Posterior cingulate gyrus (tissue), 11 donors: ENCODE data around the gene PDK3.

Experiments used
- DNase-seq, 10 donors: peaks; one replicate each; pipeline versions ENCODE4 v3.0.0 to v3.0.0-alpha.2; 2020 to 2021; ENCODE audit warnings: mixed read lengths in 3 of 10
- intact Hi-C: fragments of 100-400 bp; cut with DNase I; formaldehyde crosslinking; loops from one replicate; pipeline ENCODE4 v1.15.1; 2023

The PDK3 gene

DNA sequence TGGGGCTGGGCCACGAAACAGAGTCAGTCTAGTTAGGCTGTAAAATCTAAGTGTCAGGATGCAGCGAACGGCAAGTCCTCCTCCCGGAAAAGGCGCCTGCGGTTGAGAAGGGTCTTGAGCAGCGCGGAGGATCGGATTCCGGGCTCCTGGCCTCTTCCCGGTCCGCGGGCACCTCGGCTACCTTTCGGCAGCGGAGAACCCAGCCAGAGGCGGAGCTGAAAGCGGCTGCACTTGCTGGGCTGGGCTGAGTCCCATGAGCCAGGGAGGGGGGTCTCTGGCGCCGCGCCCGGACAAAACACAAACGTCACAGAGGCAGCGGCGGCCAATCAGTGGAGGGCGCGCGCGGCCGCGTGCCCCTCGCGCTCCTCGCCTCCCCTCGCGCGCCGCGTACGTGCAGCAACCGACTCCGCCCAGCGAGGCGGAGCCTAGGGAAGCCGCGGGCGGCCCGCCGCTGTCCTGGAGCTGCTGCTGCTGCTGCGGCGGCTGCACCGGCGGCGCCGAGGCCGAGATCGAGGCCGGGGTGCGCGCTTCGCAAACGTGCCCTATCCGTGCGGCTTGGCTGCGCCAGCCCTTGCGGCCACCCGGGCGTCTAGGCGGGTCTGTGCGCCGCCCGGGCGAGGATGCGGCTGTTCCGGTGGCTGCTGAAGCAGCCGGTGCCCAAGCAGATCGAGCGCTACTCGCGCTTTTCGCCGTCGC is at the start of gene PDK3:
Gene PDK3 (plus strand): TSS at position 451 of the 696 bp plus-strand sequence. CDS start 170 bp downstream, at position 621.
- peak; percentile 75 to 98 (median 86) for DNase-seq
- intact Hi-C loops = no loop called here

DNA sequence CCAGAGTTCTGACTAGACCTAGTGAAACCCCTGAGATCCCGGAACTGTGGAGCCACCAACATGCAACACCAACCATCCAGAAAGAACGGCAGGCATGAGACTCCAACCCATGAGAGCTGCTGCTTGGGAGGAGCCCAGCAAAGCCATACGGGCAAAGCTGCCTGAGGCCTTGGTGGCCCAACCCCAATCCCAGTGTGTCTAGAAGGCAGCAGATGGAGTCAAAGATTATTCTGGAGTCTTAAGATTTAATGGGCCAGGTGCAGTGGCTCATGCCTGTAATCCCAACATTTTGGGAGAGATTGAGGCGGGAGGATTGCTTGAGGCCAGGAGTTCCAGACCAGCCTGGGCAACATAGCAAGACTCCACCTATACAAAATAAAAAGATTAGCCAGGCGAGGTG is 49.2 kb upstream of the PDK3 start:
- peak in 1 of 10 donors; percentile 43 for DNase-seq
- intact Hi-C loops = no loop called here

DNA sequence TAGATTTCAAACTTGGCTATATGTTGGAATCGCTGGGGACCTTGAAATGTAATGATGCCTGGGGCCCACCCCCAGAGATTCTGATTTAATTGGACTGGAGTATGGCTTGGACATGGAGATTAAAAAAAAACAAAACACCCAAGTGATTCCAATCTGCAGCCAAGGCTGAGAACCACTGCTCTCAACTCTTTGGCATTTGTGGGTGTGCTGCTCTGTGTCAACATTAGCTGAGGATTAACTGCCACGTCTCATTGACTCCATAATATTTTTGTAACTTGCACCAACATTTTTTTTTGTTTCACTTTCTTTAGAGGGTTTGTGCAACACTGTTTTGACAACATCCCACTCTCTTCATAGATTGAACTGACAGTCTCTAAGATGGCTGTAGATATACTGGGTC is 41.1 kb upstream of the PDK3 start:
- DNase-seq = no peak
- intact Hi-C loops = no loop called here

DNA sequence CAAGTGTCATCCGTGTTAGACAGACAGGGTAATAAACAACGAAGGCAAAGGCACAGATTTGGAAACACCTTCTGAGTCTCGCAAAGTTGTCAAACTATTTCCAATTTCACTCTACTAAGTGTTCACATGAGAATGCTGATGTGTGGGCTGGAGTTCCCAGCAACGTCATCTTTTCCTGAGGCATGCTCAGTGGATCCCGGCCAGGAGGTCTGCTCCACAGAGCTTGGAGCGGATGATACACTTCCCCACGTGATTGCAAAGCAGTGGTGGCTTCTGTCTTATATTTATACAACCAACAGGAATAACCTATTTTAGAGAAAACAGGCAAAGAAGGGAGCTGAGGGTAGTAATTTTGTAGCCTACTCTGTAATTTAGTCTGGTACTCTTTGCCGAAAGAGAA is 40.1 kb upstream of the PDK3 start:
- intact Hi-C loops = no loop called here
- DNase-seq = peak in 1 of 10 donors; percentile 16

DNA sequence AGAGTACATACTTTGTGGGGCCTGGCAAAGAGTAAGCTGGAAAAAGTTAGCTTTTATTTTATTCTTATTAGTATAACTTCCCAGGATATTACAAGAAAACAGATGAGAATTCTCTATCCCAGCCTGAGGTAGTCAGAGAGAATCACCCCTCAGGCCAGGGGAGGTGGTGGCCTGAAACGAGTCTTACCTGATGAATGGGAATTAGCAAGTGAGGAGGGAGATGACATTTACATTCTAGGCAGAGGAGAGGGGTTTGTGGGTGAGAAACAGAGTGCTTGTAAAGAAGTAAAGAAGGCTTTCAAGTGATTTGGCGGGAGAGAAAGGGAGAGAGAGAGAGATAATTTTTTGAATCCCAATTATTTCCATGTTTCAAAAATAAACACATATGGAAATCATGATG is 39.3 kb upstream of the PDK3 start:
- intact Hi-C loops = no loop called here
- no peak for DNase-seq

DNA sequence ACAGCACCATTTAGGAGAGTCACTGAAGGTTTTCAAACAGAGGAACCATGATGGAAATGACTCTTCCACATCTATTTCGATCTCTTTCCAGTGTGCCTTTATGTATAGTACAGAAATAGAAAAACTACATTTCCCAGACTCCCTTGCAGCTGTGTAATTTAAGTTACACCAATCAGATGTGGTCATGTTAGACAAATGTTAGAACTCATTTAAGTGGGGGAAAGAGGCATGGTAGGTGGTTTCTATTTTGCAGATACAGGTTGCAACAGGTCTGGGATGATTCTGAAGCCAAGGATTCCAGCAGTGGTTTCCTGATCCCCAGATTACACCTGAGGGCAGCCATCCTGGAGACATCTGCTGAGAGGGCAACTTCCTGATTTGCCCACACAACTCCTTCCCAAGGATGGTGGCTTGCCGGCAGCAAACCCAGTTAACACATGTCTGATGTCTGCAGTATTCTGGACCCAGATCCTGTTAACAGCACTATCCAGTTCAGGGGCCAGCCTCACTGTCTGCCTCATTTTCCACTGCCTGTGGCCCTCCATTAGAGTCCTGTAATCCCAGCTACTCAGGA is 38.7 kb upstream of the PDK3 start:
- intact Hi-C loops = no loop called here
- DNase-seq = no peak

DNA sequence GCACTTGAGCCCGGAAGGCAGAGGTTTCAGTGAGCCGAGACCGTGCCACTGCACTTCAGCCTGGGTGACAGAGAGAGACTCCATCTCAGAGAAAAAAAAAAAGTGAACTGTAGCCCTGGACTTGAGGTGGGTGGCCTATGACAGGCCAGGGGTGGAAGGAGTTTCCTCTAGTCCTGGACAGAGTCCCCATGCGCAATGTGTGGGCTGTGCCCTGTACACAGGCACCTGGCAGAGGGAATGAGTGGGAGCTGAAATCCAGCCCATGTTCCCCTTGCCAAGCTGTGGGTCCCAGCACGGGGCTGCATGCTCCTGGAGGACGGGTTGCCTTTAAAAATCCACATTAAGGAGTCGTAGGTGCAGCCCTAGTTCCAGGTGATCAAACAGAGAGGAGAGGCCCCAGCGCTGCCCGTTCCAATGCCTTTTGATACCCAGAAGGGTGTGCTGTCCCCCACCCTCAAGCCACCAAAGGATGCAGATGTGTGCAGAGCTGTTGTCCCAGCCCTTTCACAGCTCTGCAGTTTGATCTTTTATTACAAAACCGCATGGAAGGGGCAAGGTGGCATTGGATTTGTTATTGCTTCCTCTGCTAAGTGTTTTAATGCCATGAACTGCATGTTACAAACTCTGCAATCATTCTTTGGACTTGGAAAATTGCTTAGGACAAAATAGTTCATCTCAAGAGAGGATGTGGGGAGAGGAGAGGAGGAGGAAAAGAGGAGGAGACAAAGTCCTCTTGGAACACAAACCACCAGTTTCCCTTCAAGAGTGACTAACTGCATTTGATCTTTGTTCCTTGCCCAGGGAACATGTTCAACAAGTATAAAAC is 38.0 kb upstream of the PDK3 start:
- DNase-seq = no peak
- intact Hi-C loops = no loop called here

DNA sequence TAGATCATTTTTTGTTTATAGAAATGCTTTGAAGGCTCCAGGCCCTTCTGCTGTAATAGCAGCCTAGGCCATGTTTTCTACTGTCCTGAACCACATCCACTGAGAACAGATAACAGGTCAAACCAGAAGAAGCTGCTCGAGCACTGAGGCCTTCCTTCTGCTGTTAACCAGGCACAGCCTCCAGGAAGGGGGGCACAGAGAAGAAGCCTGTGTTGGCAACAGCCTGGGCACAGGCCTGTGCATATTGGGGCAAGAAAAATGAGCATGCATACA is 37.4 kb upstream of the PDK3 start:
- no peak for DNase-seq
- intact Hi-C loops = no loop called here

DNA sequence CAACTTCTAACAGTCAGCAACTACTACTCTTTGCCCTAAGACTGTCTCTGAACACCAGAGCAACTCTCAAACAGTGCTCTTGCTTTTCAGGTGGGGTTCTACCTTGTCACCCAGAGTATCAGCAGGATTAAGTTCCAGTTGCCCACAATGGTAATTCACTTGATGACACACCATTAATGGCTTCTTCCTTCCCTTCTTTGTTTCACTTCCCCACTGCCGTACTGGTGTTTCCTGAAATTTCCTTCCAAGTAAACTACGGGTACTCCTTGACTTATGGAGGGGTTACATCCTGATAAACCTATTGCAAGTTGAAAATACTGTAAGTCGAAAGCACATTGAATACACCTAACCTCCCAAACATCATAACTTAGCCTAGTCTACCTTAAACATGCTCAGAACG is 36.6 kb upstream of the PDK3 start:
- no peak for DNase-seq
- intact Hi-C loops = no loop called here

DNA sequence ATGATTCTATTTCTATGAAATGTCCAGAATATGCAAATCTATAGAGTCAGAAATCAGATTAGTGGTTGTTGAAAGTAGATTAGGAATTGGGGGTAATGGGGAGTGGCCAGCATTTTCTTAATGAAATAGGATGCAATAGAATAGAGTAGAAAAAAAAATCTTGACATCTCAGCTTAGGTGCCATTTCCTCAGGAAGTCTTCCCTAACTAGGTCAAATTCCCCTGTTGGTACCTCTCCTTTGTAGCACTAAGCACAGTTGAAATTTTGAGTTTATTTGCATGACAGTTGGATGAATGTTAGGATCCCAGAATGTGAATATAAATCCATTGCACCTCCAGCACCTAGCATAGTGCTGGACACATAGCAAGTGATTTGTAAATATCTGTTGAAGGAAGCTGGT is 30.0 kb upstream of the PDK3 start:
- intact Hi-C loops = no loop called here
- no peak for DNase-seq

DNA sequence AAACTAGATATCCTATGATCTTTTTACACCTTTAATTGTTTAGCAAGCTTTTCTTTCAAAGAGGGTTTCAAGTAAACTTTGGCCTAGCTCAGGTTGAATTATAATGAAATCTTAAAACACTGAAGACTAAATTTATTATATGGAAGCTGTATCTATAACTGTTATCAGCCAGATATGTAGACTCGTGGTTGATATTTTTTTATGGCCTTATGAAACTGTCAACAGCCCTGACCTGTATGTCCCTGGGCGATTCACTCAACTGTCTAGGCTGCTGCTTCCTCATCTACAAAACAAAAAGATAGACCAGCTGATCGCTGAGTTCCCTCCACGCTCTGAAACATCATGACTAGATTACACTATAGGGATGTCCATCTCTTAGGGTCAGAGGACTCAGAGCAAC is 21.2 kb upstream of the PDK3 start:
- DNase-seq = no peak
- intact Hi-C loops = no loop called here

DNA sequence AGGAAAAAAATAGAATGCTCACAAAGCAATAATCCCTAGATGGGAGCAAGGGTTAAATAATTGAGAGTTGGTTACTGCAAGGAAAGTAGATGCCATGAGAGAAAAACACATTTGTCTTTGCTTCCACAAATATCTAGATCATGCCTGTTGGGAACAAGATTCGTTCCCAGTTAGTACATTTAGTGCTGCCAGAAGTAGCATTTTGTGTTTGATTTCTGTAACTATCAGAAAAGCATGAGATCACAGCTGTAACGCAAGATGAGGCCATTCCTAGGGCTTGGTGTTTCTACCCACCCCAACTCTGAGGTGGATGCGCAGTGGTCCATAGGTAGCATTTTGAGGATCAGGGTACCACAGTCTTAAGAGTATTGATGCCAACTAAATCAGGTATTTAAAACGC is 20.4 kb upstream of the PDK3 start:
- no peak for DNase-seq
- intact Hi-C loops = no loop called here

DNA sequence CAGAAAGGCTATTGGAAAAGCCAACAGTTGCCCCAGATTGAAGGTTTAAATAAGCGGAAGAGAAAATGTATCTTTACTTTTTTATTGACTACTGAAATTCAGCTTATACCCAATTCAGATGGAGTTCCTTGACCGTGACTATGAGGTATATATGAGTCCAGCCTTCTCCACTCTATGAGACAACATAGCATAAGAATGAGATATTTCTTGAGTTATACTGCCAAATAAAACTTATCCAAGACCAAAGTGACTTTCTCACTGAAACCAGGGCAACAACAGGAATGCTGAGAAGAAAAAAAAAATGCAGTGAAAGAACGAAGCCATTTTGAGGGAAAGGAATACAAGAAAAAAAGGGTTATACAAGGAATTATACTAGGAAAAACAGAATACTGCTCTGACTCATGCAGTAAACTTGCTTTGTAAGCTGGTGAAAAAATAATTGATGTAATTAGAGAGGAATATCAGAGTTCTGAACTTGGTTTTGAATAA is 16.3 kb upstream of the PDK3 start:
- intact Hi-C loops = no loop called here
- DNase-seq = no peak

DNA sequence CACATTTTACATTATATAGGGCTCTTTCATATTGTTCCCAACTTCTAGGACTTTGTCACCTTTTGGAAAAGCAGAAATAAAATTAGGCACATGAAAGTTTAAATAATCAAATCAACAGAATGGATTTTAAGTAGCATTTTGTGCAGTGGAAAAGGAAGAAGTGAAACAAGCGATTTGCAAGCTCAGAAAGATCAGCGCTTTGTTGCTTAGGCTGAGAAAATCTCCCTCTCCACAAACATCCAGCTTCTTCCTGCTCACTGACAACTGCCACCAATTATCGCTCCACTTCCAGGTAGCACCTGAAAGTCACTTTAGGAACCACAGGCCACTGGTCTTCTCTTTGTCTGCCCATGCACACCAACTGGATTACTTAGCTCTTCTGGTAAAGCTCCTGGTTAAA is 2.0 kb upstream of the PDK3 start:
- intact Hi-C loops = no loop called here
- no peak for DNase-seq

DNA sequence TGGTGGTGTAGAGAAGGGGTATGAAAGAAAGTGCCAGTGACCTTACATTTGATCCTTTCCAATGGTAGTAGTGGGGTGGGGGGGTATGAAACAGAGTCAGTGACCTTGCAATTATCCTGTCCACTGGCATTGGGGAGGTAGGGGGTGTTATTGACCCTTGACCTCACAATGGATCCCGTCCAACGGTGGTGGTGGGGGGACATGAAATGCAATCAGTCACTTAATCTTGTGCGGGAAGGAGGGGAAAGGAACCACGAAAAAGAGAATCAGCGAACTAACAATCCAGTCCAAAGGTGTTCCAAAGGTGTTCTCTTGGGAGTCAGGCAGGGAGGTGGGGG is 619 bp upstream of the PDK3 start:
- intact Hi-C loops = no loop called here
- DNase-seq = no peak

DNA sequence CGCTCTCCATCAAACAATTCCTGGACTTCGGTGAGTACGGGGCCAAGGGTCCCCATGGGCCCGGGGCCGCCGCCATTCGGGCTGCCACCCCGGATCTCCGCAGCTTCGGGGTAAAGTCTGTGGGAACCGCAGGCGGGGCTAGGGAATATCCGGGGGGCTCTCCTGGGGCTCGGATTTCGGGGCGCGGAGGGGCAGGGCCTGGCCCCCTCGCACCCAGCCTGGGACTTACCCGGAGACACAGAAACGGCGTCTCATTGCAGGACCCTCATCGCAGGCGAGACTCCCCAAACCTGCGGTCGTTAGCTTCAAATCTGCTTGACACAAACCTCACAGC is 413 bp downstream of the PDK3 start:
- DNase-seq = peak in 2 of 10 donors; percentile 8 to 70
- intact Hi-C loops = no loop called here

DNA sequence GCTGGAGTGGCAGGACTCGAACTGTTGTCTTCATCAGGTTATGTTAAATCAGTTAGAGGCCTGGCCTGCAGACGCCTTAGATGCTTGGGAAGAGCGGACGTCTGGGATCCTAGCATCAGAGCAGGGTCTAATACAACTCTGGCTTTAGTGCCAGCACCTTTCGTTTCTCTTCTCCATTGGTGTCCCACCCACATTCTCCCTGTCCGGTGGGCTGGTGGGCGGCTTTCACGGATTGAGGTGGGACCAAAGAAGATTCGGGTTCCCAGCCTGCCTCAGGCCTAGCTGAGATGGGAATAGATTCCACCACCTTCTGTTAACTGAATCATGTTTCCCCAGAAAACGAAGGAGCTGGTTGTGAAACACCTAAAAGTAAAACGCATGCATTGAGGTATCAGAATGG is 939 bp downstream of the PDK3 start:
- intact Hi-C loops = no loop called here
- no peak for DNase-seq

DNA sequence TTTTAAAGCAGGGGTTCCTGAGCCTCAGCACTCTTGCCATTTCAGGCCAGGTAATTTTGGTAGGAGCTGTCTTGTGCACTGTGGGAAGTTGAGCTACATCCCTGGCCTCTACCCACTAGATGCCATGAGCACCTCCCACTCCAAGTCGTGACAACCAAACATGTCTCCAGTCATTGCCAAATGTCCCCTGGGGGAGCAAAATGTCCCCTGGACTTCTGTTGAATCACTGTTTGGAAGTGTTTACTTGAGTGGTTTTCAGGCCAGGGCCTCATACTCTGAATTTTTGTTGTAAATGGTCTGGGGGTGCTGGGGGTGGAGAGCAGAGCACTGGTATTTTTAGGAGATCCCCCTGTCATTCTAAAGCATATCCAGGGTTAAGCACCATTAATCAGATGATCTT is 3.2 kb downstream of the PDK3 start:
- intact Hi-C loops = no loop called here

DNA sequence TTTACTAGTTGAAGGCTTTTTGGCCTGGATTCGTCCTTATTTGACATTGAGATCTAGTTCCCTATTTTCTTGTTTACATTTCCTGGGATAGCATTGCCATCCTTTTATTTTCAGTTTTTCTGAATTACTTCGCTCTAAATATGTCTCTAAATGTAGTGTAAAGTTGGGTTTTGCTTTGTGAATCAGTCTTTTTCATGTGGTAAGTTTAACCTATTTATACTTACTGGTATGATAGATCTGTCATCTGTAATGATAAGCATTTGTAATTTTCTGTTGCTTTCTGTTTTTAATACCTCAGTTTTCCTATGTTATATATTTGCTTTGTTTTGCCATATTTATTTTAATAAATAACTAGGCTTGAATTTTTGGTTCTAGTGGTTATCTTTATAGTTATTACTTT is 6.7 kb downstream of the PDK3 start:
- no peak for DNase-seq
- intact Hi-C loops = no loop called here

More for the DNA sequence above, 3.2 kb downstream of the PDK3 start:
- no peak for DNase-seq

DNA sequence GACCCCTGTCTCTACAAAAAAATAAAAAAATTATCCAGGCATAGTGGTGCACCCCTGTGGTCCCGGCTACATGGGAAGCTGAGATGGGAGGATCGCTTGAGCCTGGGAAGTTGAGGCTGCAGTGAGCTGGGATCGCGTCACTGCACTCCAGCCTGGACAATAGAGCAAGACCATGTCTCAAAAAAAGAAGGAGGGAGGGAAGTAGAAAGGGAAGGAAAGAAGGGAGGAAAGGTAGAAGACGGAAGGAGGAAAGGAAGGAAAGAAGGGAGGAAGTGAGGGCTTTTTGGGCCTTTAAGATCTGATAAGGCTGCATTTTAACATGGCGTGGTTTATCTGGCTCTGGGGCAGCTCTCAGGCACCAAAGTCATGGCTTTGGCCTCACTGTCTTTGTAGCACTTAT is 10.4 kb downstream of the PDK3 start:
- intact Hi-C loops = no loop called here
- DNase-seq = no peak

DNA sequence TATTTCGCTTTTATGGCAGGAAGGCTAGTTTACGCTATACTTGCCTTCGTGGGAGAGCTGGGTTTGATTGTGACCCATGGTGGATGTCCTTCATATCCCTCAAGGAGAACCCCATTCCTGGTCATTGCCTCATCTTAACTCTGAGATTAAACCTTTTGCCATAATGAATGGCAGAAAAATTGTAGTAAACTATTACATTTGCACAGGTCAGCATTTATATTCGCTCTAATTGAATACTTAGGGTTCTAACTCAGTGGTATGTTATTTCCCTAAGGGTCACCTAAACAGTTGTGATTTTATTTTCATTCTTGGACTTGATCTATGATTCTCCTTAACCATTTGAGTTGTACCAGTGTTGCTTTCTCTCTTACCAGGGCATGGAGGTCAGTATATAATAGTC is 13.4 kb downstream of the PDK3 start:
- intact Hi-C loops = no loop called here
- no peak for DNase-seq

DNA sequence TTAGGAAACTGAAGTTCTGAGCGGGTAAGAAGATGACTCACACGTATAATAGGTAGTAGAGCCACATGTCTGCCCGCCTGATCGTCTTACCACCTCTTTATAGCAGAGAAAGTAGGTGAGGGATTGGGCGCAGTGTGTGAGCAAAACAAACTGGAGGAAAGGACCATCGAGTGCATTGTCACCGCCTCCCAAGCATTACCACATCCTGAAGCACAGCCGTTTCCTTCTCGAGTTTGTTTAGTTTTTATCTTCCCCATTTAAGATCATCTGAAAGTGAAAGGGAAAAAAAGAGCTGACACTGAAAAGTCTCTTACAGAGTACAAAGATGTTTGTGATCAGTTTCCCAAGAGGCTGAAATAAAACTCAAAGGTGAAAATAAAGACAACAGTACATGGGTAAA is 14.8 kb downstream of the PDK3 start:
- DNase-seq = no peak
- intact Hi-C loops = no loop called here
